Activated T-helper 1 cell treated with anti-CD3 and anti-CD28 coated beads, Interleukin-2, amount 50 U/mL, for 16 hours (primary cell): Measurements from ENCODE around the gene SLC4A3.
"Not testable (repeated sequence)": the region's sequence is repeated elsewhere in the genome, so short reads cannot be mapped to it uniquely, and the experiment has no call there.

Experiments
- DNase-seq, 2 donors: peaks; one replicate each; pipeline ENCODE4 v3.0.0-alpha.2; 2020; ENCODE audit warnings: low read depth in 1 of 2, low spot score in 1 of 2

SLC4A3 gene

GRCh38 chr2:219648176-219648575 lies 20.7 kb downstream of the SLC4A3 start:
- no peak for DNase-seq

GRCh38 chr2:219648963-219649362 lies 21.5 kb downstream of the SLC4A3 start:
- DNase-seq, result no peak

GRCh38 chr2:219650426-219651248 lies 23.2 kb downstream of the SLC4A3 start:
- DNase-seq, result no peak

GRCh38 chr2:219651656-219652055 lies 24.2 kb downstream of the SLC4A3 start:
- DNase-seq, result not testable (repeated sequence)

- no peak for DNase-seq
These were observed 29.1 kb downstream of the SLC4A3 start for GRCh38 chr2:219656526-219656925.

- no peak for DNase-seq
These were observed 30.9 kb downstream of the SLC4A3 start for GRCh38 chr2:219658196-219658846.

GRCh38 chr2:219658874-219659273 lies 31.4 kb downstream of the SLC4A3 start:
- no peak for DNase-seq

- no peak for DNase-seq
These were observed 33.9 kb downstream of the SLC4A3 start for GRCh38 chr2:219661197-219661954.

GRCh38 chr2:219661955-219662395 lies 34.5 kb downstream of the SLC4A3 start:
- DNase-seq, result no peak

GRCh38 chr2:219662566-219662965 lies 35.1 kb downstream of the SLC4A3 start:
- no peak for DNase-seq

GRCh38 chr2:219663116-219663762 lies 35.8 kb downstream of the SLC4A3 start:
- no peak for DNase-seq

GRCh38 chr2:219664041-219664440 lies 36.6 kb downstream of the SLC4A3 start:
- no peak for DNase-seq

- no peak for DNase-seq
These were observed 37.5 kb downstream of the SLC4A3 start for GRCh38 chr2:219664944-219665343.

- DNase-seq, result no peak
These were observed 38.5 kb downstream of the SLC4A3 start for GRCh38 chr2:219665926-219666325.

GRCh38 chr2:219668316-219668715 lies 40.9 kb downstream of the SLC4A3 start:
- DNase-seq, result no peak

GRCh38 chr2:219670386-219670785 lies 43.0 kb downstream of the SLC4A3 start:
- DNase-seq, result no peak

GRCh38 chr2:219671279-219671678 lies 43.8 kb downstream of the SLC4A3 start:
- no peak for DNase-seq

- DNase-seq, result no peak
These were observed 45.0 kb downstream of the SLC4A3 start for GRCh38 chr2:219672406-219672805.

GRCh38 chr2:219675221-219675620 lies 47.8 kb downstream of the SLC4A3 start:
- no peak for DNase-seq

GRCh38 chr2:219676586-219676985 lies 49.2 kb downstream of the SLC4A3 start:
- no peak for DNase-seq

- DNase-seq, result no peak
These were observed 51.6 kb downstream of the SLC4A3 start for GRCh38 chr2:219679041-219679440.
